Osteocyte (in vitro differentiated cells): Measurements from ENCODE around the gene FSTL4. TPM values are rescaled to one million over a fixed set of nuclear protein-coding genes. Genes with fewer than 3 reads are reported as not detected.

Source experiments
- DNase-seq: peaks from one replicate; pipeline ENCODE4 v3.0.0; 2021; ENCODE audit warnings: mixed read lengths; ENCODE audit not compliant: unreplicated experiment; ENCODE audit errors: extremely low spot score
- H3K27ac Mint-ChIP-seq: one replicate; pipeline ENCODE4 v1.8.0; 2021; ENCODE audit warnings: mild to moderate bottlenecking, mixed read lengths; ENCODE audit not compliant: unreplicated experiment
- H3K27me3 Mint-ChIP-seq: one replicate; pipeline ENCODE4 v1.8.0; 2021; ENCODE audit warnings: mixed read lengths; ENCODE audit not compliant: unreplicated experiment
- H3K36me3 Mint-ChIP-seq: one replicate; pipeline ENCODE4 v1.8.0; 2021; ENCODE audit warnings: mixed read lengths; ENCODE audit not compliant: unreplicated experiment
- H3K4me1 Mint-ChIP-seq: one replicate; pipeline ENCODE4 v1.8.0; 2021; ENCODE audit warnings: mixed read lengths; ENCODE audit not compliant: unreplicated experiment
- H3K4me3 Mint-ChIP-seq: one replicate; pipeline ENCODE4 v1.8.0; 2021; ENCODE audit warnings: mild to moderate bottlenecking, moderate library complexity, mixed read lengths; ENCODE audit not compliant: unreplicated experiment
- H3K9me3 Mint-ChIP-seq: one replicate; pipeline ENCODE4 v1.8.0; 2021; ENCODE audit warnings: mixed read lengths; ENCODE audit not compliant: unreplicated experiment
- CTCF ChIP-seq: fragments of 200-600 bp; sonication (generic); IDR thresholded peaks from 2 replicates; pipeline ENCODE4 v1.5.0; 2021; ENCODE audit warnings: antibody characterized with exemption, mild to moderate bottlenecking, moderate library complexity
- total RNA-seq: library from RNA; stranded (reverse); gene quantifications from 2 replicates; pipeline ENCODE4 v1.2.1, GENCODE V29; 2021

Gene FSTL4
- total RNA-seq, 1 donor from 2014 or later, result not detected

- no peak for DNase-seq
- H3K27me3 Mint-ChIP-seq, result peaks cover 74% of the 10 kb centered on the region
Observed at GRCh38 chr5:133412661-133413060, 199.7 kb downstream of the FSTL4 start.

GRCh38 chr5:133410335-133410828, 202.0 kb downstream of the FSTL4 start:
- no peaks in the 10 kb centered on the region for H3K9me3 Mint-ChIP-seq
- no peaks in the 10 kb centered on the region for H3K36me3 Mint-ChIP-seq
- H3K4me3 Mint-ChIP-seq, result no peak overlapping the region
- DNase-seq, result no peak
- H3K27ac Mint-ChIP-seq, result no peak overlapping the region
- H3K27me3 Mint-ChIP-seq, result peaks cover 52% of the 10 kb centered on the region
- TF ChIP-seq CTCF, result no peak
- no peaks in the 10 kb centered on the region for H3K4me1 Mint-ChIP-seq

More at GRCh38 chr5:133412661-133413060, 199.7 kb downstream of the FSTL4 start:
- no peaks in the 10 kb centered on the region for H3K36me3 Mint-ChIP-seq
- no peak overlapping the region for H3K4me3 Mint-ChIP-seq
- no peaks in the 10 kb centered on the region for H3K4me1 Mint-ChIP-seq
- no peaks in the 10 kb centered on the region for H3K9me3 Mint-ChIP-seq
- no peak overlapping the region for H3K27ac Mint-ChIP-seq
- no peak for TF ChIP-seq CTCF

- Mint-ChIP-seq H3K36me3 (no peaks in the 10 kb centered on the region), H3K9me3 (no peaks in the 10 kb centered on the region), H3K27ac (no peak overlapping the region), H3K4me1 (no peaks in the 10 kb centered on the region), H3K4me3 (no peak overlapping the region), H3K27me3 (peaks cover 45% of the 10 kb centered on the region)
- peak; percentile 78 for DNase-seq
- TF ChIP-seq CTCF, result no peak
Observed at GRCh38 chr5:133409210-133409674, 203.1 kb downstream of the FSTL4 start.

GRCh38 chr5:133408322-133408721, 204.0 kb downstream of the FSTL4 start:
- Mint-ChIP-seq H3K36me3 (no peaks in the 10 kb centered on the region), H3K27ac (no peak overlapping the region), H3K9me3 (no peaks in the 10 kb centered on the region), H3K4me1 (no peaks in the 10 kb centered on the region), H3K27me3 (peaks cover 38% of the 10 kb centered on the region), H3K4me3 (no peak overlapping the region)
- no peak for DNase-seq
- TF ChIP-seq CTCF, result no peak

GRCh38 chr5:133406977-133407632, 205.2 kb downstream of the FSTL4 start:
- H3K4me1 Mint-ChIP-seq, result no peaks in the 10 kb centered on the region
- TF ChIP-seq CTCF, result no peak
- H3K27ac Mint-ChIP-seq, result no peak overlapping the region
- H3K27me3 Mint-ChIP-seq, result peaks cover 29% of the 10 kb centered on the region
- DNase-seq, result no peak
- H3K4me3 Mint-ChIP-seq, result no peak overlapping the region
- no peaks in the 10 kb centered on the region for H3K9me3 Mint-ChIP-seq
- no peaks in the 10 kb centered on the region for H3K36me3 Mint-ChIP-seq
